HepG2 (cell line): Measurements from ENCODE around the gene MARF1. TPM values are rescaled to one million over a fixed set of nuclear protein-coding genes. Genes with fewer than 3 reads are reported as not detected.

Experiments
- CBFB ChIP-seq: sonication (generic); formaldehyde crosslinking; IDR thresholded peaks from 2 replicates; pipeline ENCODE4 v1.4.0; 2020; ENCODE audit warnings: missing genetic modification reagents
- CREM ChIP-seq, 2 experiments: sonication (generic) in 1 of 2; formaldehyde crosslinking in 1 of 2; IDR thresholded peaks; 2 replicates each; pipeline versions ENCODE4 v1.4.0 to v1.6.1; 2016 to 2020; ENCODE audit warnings: antibody characterized with exemption in 1 of 2, mild to moderate bottlenecking in 1 of 2, missing genetic modification reagents in 1 of 2
- DNMT1 ChIP-seq: sonication (generic); formaldehyde crosslinking; IDR thresholded peaks from 2 replicates; pipeline ENCODE4 v1.5.1; 2020; ENCODE audit warnings: mild to moderate bottlenecking, missing genetic modification reagents
- HMG20B ChIP-seq: conservative IDR thresholded peaks from 2 replicates; pipeline ENCODE4 v1.6.1; 2016; ENCODE audit warnings: missing genetic modification reagents, missing compliant biosample characterization
- MAFK ChIP-seq, 2 experiments: IDR thresholded peaks in 1 of 2; conservative IDR thresholded peaks in 1 of 2; 2 replicates each; pipeline ENCODE4 v1.6.1; 2011; ENCODE audit warnings: improper control_type of control experiment in 2 of 2, low read length in 2 of 2
- MYNN ChIP-seq: sonication (generic); formaldehyde crosslinking; IDR thresholded peaks from 2 replicates; pipeline ENCODE4 v1.4.0; 2020; ENCODE audit warnings: mild to moderate bottlenecking, low read depth, missing genetic modification reagents
- NCOA2 ChIP-seq: sonication (generic); formaldehyde crosslinking; IDR thresholded peaks from 2 replicates; pipeline ENCODE4 v1.8.0; 2022; ENCODE audit warnings: inconsistent platforms
- PAF1 ChIP-seq: IDR thresholded peaks from 2 replicates; pipeline ENCODE4 v1.6.1; 2016; ENCODE audit warnings: missing genetic modification reagents, missing compliant biosample characterization
- POLR2G ChIP-seq: fragments of 200-400 bp; formaldehyde crosslinking; IDR thresholded peaks from 2 replicates; pipeline ENCODE4 v1.6.1; 2018; ENCODE audit warnings: mild to moderate bottlenecking, low read depth, low read length, moderate library complexity
- SIX4 ChIP-seq: sonication (generic); formaldehyde crosslinking; IDR thresholded peaks from 2 replicates; pipeline ENCODE4 v1.4.0; 2020; ENCODE audit warnings: missing genetic modification reagents
- SMAD9 ChIP-seq: sonication (generic); formaldehyde crosslinking; IDR thresholded peaks from 2 replicates; pipeline ENCODE4 v1.5.1; 2020; ENCODE audit warnings: mild to moderate bottlenecking, missing genetic modification reagents
- TBX2 ChIP-seq: sonication (generic); formaldehyde crosslinking; IDR thresholded peaks from 2 replicates; pipeline ENCODE4 v1.5.0; 2020; ENCODE audit warnings: missing genetic modification reagents, mild to moderate bottlenecking, borderline replicate concordance
- YEATS2 ChIP-seq: sonication (generic); formaldehyde crosslinking; IDR thresholded peaks from 2 replicates; pipeline ENCODE4 v1.4.0; 2020; ENCODE audit warnings: missing genetic modification reagents, borderline replicate concordance
- ZNF292 ChIP-seq: sonication (generic); formaldehyde crosslinking; IDR thresholded peaks from 2 replicates; pipeline ENCODE4 v1.8.1; 2022; ENCODE audit warnings: mild to moderate bottlenecking, low read depth, missing genetic modification reagents, borderline replicate concordance
- ZNF318 ChIP-seq: sonication (generic); formaldehyde crosslinking; IDR thresholded peaks from 2 replicates; pipeline ENCODE4 v1.4.0; 2020; ENCODE audit warnings: mild to moderate bottlenecking, missing genetic modification reagents
- polyA plus RNA-seq, 8 experiments: library from polyadenylated mRNA; depleted of rRNA in 3 of 8; stranded (reverse) in 7 of 8; unstranded in 1 of 8; fragments of >200 nt; fragmentation: Illumina TruSeq in 4 of 8; extraction: Trizol in 4 of 8; gene quantifications; 2 replicates each; pipeline versions ENCODE4 v1.2.1 to v1.2.3, GENCODE V29; 2011 to 2016; ENCODE audit warnings: low read depth in 4 of 8, missing spikeins in 1 of 8, mixed read lengths in 1 of 8; ENCODE audit not compliant: insufficient read depth in 1 of 8
- total RNA-seq, 5 experiments: library from RNA; depleted of rRNA; stranded (reverse); fragments of >200 nt; fragmentation: Illumina TruSeq; extraction: Trizol; gene quantifications; 2 replicates each; pipeline ENCODE4 v1.2.3, GENCODE V29; 2016; ENCODE audit warnings: low read depth in 1 of 5
- TF ChIP-seq, protein P1 (sequence below): IDR thresholded peaks from 2 replicates; pipeline ENCODE4 v1.6.1; 2012; ENCODE audit warnings: low read depth, low read length, improper control_type of control experiment
- TF ChIP-seq, protein P2 (sequence below): IDR thresholded peaks from 2 replicates; pipeline ENCODE4 v1.6.1; 2016; ENCODE audit warnings: missing compliant biosample characterization, missing genetic modification reagents, borderline replicate concordance
- TF ChIP-seq, protein P3 (sequence below): sonication (generic); formaldehyde crosslinking; IDR thresholded peaks from 2 replicates; pipeline ENCODE4 v1.4.0; 2020; ENCODE audit warnings: mild to moderate bottlenecking, missing genetic modification reagents

MARF1 gene
- total and polyA plus RNA-seq, 2 of the 13 experiments (the other 11 are each of a cell fraction or from before 2014, with no cell fraction given) = 8.7 to 20.7 TPM

DNA sequence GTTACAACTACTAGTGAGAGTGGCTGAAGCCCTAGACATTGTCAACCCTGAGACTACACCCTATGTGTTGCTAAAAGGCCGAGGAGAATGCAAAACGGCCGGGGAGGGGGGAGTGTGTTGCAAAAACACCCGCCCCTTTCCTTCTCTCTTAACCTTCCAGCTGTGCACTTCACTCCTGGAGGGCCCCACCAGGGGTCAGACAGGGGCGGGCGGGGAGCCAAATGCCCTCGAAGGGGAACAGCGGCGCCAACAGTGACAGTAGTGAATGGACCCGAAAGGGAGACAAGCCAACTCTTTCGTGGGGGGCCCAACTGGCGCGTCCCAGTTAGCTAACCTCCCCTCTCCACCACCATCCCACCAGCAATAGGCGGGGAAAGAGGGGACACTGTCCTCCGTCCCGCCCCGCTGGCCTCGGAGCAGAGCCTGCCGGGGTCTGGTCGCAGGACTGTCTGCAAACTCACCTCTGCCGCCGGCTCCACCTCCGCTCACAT lies 352 bp downstream of the MARF1 start (continued):
- TF ChIP-seq, protein P1, sequence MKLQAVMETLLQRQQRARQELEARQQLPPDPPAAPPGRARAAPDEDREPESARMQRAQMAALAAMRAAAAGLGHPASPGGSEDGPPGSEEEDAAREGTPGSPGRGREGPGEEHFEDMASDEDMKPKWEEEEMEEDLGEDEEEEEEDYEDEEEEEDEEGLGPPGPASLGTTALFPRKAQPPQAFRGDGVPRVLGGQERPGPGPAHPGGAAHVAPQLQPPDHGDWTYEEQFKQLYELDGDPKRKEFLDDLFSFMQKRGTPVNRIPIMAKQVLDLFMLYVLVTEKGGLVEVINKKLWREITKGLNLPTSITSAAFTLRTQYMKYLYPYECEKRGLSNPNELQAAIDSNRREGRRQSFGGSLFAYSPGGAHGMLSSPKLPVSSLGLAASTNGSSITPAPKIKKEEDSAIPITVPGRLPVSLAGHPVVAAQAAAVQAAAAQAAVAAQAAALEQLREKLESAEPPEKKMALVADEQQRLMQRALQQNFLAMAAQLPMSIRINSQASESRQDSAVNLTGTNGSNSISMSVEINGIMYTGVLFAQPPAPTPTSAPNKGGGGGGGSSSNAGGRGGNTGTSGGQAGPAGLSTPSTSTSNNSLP = peak; percentile 25; the same call in 1 of the 2 replicates
- TF ChIP-seq CBFB (CRISPR knock-in tag) = no peak; the same call in 1 of the 2 replicates
- TF ChIP-seq CREM (IDR thresholded peaks at IDR 0.05) = peak; percentile 60; the same call in 1 of the 2 replicates
- no peak for TF ChIP-seq CREM (CRISPR knock-in tag; IDR thresholded peaks at IDR 0.05)
- TF ChIP-seq POLR2G = peak; percentile 80
- TF ChIP-seq NCOA2 (CRISPR knock-in tag) = peak; percentile 52
- peak; percentile 88 for TF ChIP-seq TBX2 (CRISPR knock-in tag)
- TF ChIP-seq SMAD9 (CRISPR knock-in tag) = no peak
- TF ChIP-seq SIX4 = peak; percentile 77; the same call in 1 of the 2 replicates
- TF ChIP-seq MAFK (conservative IDR thresholded peaks at IDR 0.05 in 1 of 2, IDR thresholded peaks at IDR 0.05 in 1 of 2; ENCODE audit: low read length in 2 of 2) = no peak; a peak in 1 of 4 replicates
- peak; percentile 63 for TF ChIP-seq HMG20B (CRISPR knock-in tag)
- TF ChIP-seq DNMT1 (CRISPR knock-in tag) = 0 out of 2 replicates have a peak, but pooled peaks have one; percentile 42
- TF ChIP-seq YEATS2 = peak; percentile 67; the same call in 1 of the 2 replicates
- TF ChIP-seq, protein P2, sequence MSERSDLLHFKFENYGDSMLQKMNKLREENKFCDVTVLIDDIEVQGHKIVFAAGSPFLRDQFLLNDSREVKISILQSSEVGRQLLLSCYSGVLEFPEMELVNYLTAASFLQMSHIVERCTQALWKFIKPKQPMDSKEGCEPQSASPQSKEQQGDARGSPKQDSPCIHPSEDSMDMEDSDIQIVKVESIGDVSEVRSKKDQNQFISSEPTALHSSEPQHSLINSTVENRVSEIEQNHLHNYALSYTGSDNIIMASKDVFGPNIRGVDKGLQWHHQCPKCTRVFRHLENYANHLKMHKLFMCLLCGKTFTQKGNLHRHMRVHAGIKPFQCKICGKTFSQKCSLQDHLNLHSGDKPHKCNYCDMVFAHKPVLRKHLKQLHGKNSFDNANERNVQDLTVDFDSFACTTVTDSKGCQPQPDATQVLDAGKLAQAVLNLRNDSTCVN (CRISPR knock-in tag) = no peak
- TF ChIP-seq MYNN (CRISPR knock-in tag) = peak; percentile 33; the same call in 1 of the 2 replicates
- TF ChIP-seq ZNF292 = peak; percentile 95
- TF ChIP-seq PAF1 = no peak
- TF ChIP-seq ZNF318 = 0 out of 2 replicates have a peak, but pooled peaks have one; percentile 79
- TF ChIP-seq, protein P3, sequence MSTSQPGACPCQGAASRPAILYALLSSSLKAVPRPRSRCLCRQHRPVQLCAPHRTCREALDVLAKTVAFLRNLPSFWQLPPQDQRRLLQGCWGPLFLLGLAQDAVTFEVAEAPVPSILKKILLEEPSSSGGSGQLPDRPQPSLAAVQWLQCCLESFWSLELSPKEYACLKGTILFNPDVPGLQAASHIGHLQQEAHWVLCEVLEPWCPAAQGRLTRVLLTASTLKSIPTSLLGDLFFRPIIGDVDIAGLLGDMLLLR (CRISPR knock-in tag) = peak; percentile 60; the same call in 1 of the 2 replicates
